Right cardiac atrium (tissue), 5 donors: Measurements from ENCODE around the gene CCDC157. TPM values are rescaled to one million over a fixed set of nuclear protein-coding genes. Genes with fewer than 3 reads are reported as not detected.

Source experiments
- ATAC-seq, 2 donors: fragments of 200-7000 bp; cut with Tn5 transposase; one replicate each; pipeline versions ENCODE4 v1.8.0 to v1.9.1; 2020; ENCODE audit warnings: moderate library complexity in 2 of 2, mild to moderate bottlenecking in 1 of 2
- DNase-seq, 3 donors: peaks; one replicate each; pipeline ENCODE4 v3.0.0-alpha.2; 2020
- H3K27ac ChIP-seq: one replicate; pipeline ENCODE4 v1.5.1; 2013; ENCODE audit warnings: mild to moderate bottlenecking, low read length, control low read depth, moderate library complexity
- H3K27me3 ChIP-seq: one replicate; pipeline ENCODE4 v1.6.1; 2013; ENCODE audit not compliant: control insufficient read depth, insufficient read depth
- H3K4me1 ChIP-seq: one replicate; pipeline ENCODE4 v1.6.1; 2013; ENCODE audit warnings: low read length; ENCODE audit not compliant: control insufficient read depth, insufficient read depth
- H3K4me3 ChIP-seq: one replicate; pipeline ENCODE4 v1.5.1; 2013; ENCODE audit warnings: low read length, control low read depth
- H3K9me3 ChIP-seq: one replicate; pipeline ENCODE4 v1.6.1; 2013; ENCODE audit warnings: low read length; ENCODE audit not compliant: control insufficient read depth
- WGBS: extraction: QIAGEN DNeasy Blood & Tissue Kit; methylation state at CpG from one replicate; pipeline ENCODE4 v1.1.7; 2013; 5-methylcytosine and 5-hydroxymethylcytosine counted together
- intact Hi-C, 4 donors: fragments of 100-400 bp; cut with DNase I; formaldehyde crosslinking; loops; one replicate each; pipeline versions ENCODE4 v1.11.0 to v1.14.0; 2022 to 2023
- polyA plus RNA-seq: library from polyadenylated mRNA; stranded (reverse); fragments of 200-250 nt; gene quantifications from one replicate; pipeline ENCODE4 v1.2.3, GENCODE V29; 2013
- total RNA-seq, 4 donors: library from RNA; stranded (reverse); fragmentation: NEBNext Ultra II Directional; extraction: Animal tissue kit (Norgen Biotek cat#: 25700); gene quantifications; one replicate each; pipeline ENCODE4 v1.2.1, GENCODE V29; 2021
- donor health status: healthy with polysubstance abuse.
- donor health status: DM: no; HTN: yes; CAD: no.
- donor health status: DM: no; HTN: no; CAD: no.
- donor health status: DM: no; HTN: yes; CAD: no; lungs with severe emphysema.
- donor health status: DM: yes; HTN: yes; CAD: no.

CCDC157 gene
- total and polyA plus RNA-seq, 5 donors = 0.47 to 2.1 (median 1.3) TPM

DNA sequence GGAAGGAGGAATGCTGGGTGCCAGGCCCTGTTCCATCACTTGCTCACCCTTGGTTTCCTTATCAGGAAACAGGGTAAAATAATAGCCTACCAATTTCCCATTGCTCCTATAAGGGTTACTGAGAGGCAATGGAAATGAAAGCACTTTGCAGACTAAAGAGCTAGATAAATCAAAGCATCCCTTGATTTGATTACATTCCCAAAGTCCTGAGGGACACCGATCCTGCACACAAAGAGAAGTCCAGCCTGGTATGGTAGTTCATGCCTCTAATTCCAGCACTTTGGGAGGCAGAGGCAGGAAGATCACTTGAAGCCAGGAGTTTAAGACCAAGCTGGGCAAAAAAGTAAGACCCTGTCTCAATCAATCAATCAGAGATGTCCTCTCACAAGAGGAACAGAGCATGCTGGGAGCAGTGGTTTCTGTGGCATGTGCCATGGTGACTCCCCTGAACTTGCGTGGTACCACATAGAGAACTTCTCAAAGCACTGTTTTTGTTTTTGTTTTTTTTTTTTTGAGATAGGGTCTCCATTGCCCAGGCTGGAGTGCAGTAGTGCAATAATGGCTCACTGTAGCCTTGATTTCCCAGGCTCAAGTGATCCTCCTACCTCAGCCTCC lies 40.7 kb upstream of the CCDC157 start:
- no peak for DNase-seq
- ATAC-seq = no peak
- intact Hi-C loops = no loop called here
- peaks cover 29% of the 10 kb centered on the region for H3K4me1 ChIP-seq
- no peaks in the 10 kb centered on the region for H3K9me3 ChIP-seq
- no peaks in the 10 kb centered on the region for H3K27me3 ChIP-seq
- 91% methylated on average over 2 of the region's 2 CpGs for WGBS
- no peak overlapping the region for H3K27ac ChIP-seq
- no peak overlapping the region for H3K4me3 ChIP-seq

DNA sequence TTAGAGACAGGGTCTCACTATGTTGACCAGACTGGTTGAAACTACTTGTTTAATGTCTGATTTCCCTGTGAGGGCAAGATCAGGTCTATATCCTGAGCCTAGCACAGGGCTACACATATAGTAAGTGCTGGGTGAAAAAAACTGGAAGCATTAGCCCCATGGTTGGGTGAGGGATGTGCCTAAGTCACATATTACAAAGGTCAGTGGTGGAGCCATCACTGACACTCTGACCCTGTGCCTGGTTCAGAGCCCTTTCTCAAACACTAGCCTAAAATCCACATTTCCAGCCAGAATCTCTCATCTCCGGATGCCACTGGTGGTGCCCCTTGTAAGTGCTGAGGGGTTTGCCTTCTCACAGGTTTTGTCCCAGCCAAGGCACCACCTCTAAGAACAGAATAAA lies 39.0 kb upstream of the CCDC157 start:
- Histone ChIP-seq H3K4me1 (peaks cover 17% of the 10 kb centered on the region), H3K27ac (no peak overlapping the region), H3K9me3 (no peaks in the 10 kb centered on the region), H3K4me3 (no peak overlapping the region), H3K27me3 (no peaks in the 10 kb centered on the region)
- ATAC-seq = no peak
- DNase-seq = no peak
- intact Hi-C loops = no loop called here
- WGBS = 97% methylated on average over 1 of the region's 1 CpG

DNA sequence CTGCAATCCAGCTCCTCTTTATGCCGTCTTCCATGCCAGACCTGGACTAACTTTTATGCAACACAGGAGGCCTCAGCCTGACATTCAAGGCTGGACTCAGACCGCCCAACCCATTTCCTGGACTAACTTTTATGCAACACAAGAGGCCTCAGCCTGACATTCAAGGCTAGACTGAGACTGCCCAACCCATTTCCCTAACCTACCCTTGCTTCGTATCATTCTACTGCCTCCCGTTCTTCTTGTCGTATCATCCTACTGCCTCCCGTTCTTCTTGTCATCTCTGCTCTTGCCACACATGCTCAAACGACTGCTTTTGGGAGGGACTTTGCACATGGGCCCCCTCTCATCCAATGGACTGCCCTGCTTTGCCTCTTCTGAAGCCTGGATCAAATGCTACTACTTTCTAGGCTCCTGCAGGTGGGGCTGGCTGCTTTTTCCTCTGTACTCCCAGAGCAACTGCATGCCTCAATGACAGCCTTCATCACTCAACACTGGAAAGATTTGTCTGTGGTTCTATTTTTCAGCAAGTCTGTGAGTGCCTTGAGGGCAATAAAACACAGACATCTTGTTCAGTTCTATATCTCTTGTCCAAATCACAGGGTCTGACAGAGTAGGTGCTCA lies 37.9 kb upstream of the CCDC157 start:
- Histone ChIP-seq H3K9me3 (no peaks in the 10 kb centered on the region), H3K4me3 (no peak overlapping the region), H3K27ac (no peak overlapping the region), H3K4me1 (peaks cover 17% of the 10 kb centered on the region), H3K27me3 (no peaks in the 10 kb centered on the region)
- WGBS = 71% methylated on average over 7 of the region's 7 CpGs
- intact Hi-C loops = no loop called here
- peak; percentile 29 to 81 for ATAC-seq
- no peak for DNase-seq

DNA sequence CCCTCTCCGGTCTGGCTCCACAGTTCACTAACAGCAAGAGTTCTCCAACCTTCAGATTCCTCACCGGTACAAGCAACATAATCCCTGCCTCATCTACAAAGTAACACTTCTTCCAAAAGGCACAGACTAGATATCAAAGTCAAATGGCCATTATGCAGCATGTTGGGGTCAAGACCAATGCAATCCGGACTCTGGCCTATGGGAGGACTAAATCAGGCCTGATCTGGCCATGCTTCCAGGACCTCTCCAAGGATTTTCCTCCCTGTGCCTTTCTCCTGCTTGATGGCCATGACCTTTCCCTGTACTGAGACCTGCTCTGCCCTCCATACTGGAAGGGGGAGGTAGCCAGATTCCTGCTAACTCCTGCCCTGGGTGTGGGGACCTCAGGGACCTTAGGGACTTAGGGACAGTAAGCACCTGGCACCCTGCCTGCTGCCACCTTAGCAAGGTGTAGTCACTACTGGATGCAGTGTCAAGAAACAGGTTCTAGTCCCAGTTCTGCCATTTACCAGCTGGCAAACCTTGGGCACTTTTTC lies 36.7 kb upstream of the CCDC157 start:
- Histone ChIP-seq H3K4me1 (peaks cover 14% of the 10 kb centered on the region), H3K4me3 (no peak overlapping the region), H3K9me3 (no peaks in the 10 kb centered on the region), H3K27ac (no peak overlapping the region), H3K27me3 (no peaks in the 10 kb centered on the region)
- DNase-seq (no peak), ATAC-seq (no peak)
- intact Hi-C loops = no loop called here
- 94% methylated on average over 3 of the region's 3 CpGs for WGBS

DNA sequence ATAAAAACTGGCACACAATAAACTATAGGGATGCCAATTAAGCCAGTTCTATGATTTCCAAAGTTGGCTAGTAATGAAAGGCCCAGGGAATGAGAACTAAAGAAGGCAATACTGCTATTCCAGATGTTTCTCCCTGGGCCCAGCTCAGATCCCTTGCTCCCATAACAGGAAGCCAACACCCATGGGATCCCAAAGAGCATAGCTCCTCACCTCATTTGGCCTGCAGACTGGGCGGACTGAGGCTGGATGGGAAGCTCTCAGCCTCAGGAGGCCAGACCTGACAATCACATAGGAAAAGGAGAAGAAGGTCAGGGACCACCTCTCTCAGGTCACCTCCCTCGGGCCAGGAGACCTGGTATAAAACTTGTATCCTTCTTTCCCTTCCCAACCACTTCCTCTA lies 35.3 kb upstream of the CCDC157 start:
- Histone ChIP-seq H3K9me3 (no peaks in the 10 kb centered on the region), H3K27me3 (no peaks in the 10 kb centered on the region), H3K4me1 (peaks cover 21% of the 10 kb centered on the region), H3K27ac (no peak overlapping the region), H3K4me3 (no peak overlapping the region)
- DNase-seq = no peak
- ATAC-seq = no peak
- 70% methylated on average over 2 of the region's 2 CpGs for WGBS
- intact Hi-C loops = no loop called here

DNA sequence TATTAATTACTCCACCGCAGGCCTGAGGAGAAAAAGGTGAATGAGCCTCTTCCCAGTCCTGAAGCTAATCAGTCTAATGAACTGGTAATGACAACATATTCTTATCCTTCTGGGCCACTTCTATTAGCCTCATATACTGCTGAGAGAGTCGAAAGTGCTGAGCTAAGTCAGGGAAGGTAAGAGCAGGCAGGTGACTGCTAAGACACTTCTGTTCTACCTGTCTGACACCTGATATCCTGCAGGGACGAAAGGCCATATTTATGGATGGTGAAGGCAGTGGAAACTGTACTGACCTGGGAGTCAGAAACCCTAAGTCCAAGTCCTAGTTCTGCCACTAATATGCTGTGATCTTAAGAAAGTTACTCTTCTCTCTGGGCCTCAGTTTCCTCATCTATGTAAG lies 33.6 kb upstream of the CCDC157 start:
- Histone ChIP-seq H3K27ac (no peak overlapping the region), H3K27me3 (no peaks in the 10 kb centered on the region), H3K4me1 (peaks cover 16% of the 10 kb centered on the region), H3K4me3 (no peak overlapping the region), H3K9me3 (no peaks in the 10 kb centered on the region)
- intact Hi-C loops = no loop called here
- ATAC-seq = no peak
- no peak for DNase-seq
- WGBS = 95% methylated on average over 3 of the region's 3 CpGs

DNA sequence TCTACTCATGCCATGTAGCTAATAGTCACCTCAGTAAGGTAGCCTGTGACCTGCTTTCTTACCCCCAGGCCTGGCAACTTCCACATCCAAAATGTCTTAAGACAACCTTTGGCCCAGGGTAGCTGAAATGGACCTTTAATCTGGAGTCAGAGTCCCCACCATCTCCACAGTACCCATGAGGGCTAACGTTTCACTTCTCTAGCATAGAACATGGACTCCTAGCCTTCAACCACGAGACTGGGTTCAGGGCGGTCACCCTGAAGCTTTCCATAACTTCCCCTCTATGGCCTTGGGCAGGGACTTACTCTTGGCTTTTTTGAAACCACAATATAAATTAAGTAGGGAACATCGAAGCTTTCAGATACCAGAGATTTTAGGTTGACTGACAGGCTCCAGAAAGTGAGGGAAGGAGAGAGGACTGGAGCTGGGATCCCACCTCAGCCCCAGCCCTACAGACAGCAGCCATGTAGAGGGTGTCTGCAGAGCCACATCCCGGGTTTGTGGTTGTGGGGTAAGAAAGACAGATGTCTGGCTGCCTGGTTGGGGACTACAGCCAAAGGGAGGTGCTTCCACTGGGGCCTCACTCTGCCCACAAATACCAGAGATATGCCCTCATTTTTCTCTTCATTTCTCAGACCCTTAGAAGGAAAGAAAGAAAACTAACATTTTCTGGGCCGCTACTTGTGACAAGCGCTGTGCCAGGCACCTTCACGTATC lies 32.6 kb upstream of the CCDC157 start:
- intact Hi-C loops = no loop called here

DNA sequence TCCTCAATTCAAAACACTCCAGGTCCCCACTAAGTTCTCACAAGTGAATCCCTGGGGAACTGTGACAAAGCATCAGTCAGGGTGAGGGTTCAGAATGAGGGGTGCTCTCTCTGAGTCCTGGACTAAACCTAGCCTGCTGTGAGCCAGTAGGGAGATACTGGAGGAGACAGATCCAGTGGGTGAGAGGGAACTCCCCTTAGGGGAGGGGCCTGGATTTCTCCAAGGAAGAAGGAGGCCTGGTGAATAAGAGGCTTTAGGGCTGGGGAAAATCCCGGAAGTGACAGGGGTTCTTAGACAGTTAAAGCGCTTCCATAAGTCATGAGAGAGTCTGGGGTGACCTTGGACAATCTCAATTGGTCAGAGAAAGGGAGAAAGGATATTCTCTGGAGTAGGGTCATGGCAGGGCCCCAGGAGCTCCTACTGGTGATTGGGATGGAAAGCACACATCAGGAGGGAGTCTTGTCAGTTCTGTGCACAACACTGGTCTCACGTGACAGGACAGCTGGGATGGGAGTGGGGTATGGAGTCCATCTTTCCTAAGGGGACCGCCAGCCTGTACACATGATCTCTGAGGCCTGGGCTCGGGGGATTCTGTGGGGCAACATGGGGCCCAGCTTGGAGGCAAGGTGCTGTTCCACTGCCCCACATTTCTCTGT lies 31.6 kb upstream of the CCDC157 start:
- Histone ChIP-seq H3K27me3 (no peaks in the 10 kb centered on the region), H3K4me1 (peaks cover 11% of the 10 kb centered on the region), H3K27ac (peak overlapping the region; percentile 29), H3K9me3 (no peaks in the 10 kb centered on the region), H3K4me3 (peak overlapping the region; percentile 85)
- intact Hi-C loops = loop anchor here in 1 of 4 donors (5.0 kb wide), 1 partner anchor 38 kb away; the partner anchor contains the start of gene CASTOR1
- DNase-seq (peak in 2 of 3 donors; percentile 63 to 64), ATAC-seq (peak; percentile 48 to 49)
- WGBS = 56% methylated on average over 5 of the region's 5 CpGs

More for the DNA sequence above, 32.6 kb upstream of the CCDC157 start:
- WGBS = 65% methylated on average over 8 of the region's 8 CpGs
- DNase-seq (no peak), ATAC-seq (no peak)
- Histone ChIP-seq H3K9me3 (no peaks in the 10 kb centered on the region), H3K27me3 (no peaks in the 10 kb centered on the region), H3K4me3 (peak overlapping the region; percentile 26), H3K27ac (no peak overlapping the region), H3K4me1 (peaks cover 15% of the 10 kb centered on the region)

DNA sequence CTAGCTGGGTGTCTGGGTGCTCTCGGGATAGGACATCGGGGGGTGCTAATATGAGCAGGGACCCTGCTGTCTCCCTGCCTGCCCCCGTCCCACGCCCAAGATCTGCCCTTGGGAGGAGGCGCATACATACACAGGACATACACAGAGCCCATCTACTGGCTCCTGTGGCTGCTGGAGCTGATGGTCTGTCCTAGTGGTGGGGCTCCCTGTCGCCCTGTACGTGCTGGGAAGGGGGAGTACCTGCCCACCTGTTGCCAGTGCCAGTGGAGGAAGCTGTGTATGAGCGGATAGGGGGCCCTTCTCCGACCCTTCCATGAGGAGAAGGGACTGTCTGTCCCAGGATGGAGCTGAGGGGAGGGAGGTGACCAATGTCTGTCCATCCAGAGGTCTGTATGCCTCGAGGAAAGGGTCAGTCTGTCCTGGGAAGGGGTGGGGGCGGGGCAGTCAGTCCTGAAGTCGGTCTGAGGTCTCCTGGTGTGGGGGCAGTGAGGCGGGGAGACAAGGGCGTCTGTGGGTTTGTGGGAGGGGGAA lies 31.0 kb upstream of the CCDC157 start:
- 44% methylated on average over 14 of the region's 14 CpGs for WGBS
- intact Hi-C loops = loop anchor here in 1 of 4 donors (5.0 kb wide), 1 partner anchor 38 kb away; the partner anchor contains the start of gene CASTOR1
- ATAC-seq = no peak
- Histone ChIP-seq H3K27ac (peak overlapping the region; percentile 29), H3K4me1 (peaks cover 11% of the 10 kb centered on the region), H3K9me3 (no peaks in the 10 kb centered on the region), H3K4me3 (peak overlapping the region; percentile 85), H3K27me3 (no peaks in the 10 kb centered on the region)
- no peak for DNase-seq

DNA sequence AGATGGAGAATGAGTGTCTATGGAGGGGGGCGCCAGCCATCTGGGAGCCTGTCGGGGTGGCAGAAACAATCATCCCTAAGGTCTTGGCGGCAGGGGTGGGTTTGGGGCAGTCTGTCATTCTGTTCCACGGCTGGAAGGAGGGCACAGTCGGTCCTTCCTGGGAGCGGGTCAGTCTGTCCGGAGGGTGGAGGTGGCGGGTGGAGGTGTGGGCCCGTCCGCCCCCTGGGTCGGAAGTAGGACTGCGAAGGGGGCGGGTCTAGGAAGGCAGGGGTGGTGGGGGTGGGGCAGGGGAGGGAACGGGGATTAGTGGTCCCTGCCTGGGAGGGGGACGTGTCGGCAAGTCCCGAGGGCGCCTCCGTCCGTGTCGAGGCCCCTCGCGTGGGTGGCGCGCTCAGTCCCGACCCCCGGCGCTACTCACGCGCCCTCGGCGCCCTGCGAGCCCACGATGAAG lies 30.5 kb upstream of the CCDC157 start:
- peak; percentile 45 to 76 (median 74) for DNase-seq
- WGBS = under 1% methylated on average over 34 of the region's 34 CpGs
- H3K4me1 ChIP-seq = peaks cover 11% of the 10 kb centered on the region
- peak overlapping the region; percentile 85 for H3K4me3 ChIP-seq
- no peaks in the 10 kb centered on the region for H3K27me3 ChIP-seq
- intact Hi-C loops = loop anchor here in 1 of 4 donors (5.0 kb wide), 1 partner anchor 39 kb away; the partner anchor contains the start of gene CASTOR1
- peak overlapping the region; percentile 78 for H3K27ac ChIP-seq
- H3K9me3 ChIP-seq = no peaks in the 10 kb centered on the region
- peak; percentile 56 to 67 for ATAC-seq
